IPS-18c (cell line): Measurements from ENCODE around the gene UFL1.
A peak's percentile ranks its signal among the peaks of the same experiment; 100 is the strongest.
"Not testable (repeated sequence)": the region's sequence is repeated elsewhere in the genome, so short reads cannot be mapped to it uniquely, and the experiment has no call there.

ENCODE experiments used
- H3K4me3 ChIP-seq: 2 replicates; pipeline ENCODE4 v1.7.0; 2013; ENCODE audit warnings: low read depth, mild to moderate bottlenecking, low read length, moderate library complexity; ENCODE audit not compliant: insufficient read depth
- H3K9me3 ChIP-seq: one replicate; pipeline ENCODE4 v1.6.1; 2013; ENCODE audit warnings: mild to moderate bottlenecking, low read length, moderate library complexity; ENCODE audit not compliant: control insufficient read depth, insufficient read depth

UFL1 gene

DNA sequence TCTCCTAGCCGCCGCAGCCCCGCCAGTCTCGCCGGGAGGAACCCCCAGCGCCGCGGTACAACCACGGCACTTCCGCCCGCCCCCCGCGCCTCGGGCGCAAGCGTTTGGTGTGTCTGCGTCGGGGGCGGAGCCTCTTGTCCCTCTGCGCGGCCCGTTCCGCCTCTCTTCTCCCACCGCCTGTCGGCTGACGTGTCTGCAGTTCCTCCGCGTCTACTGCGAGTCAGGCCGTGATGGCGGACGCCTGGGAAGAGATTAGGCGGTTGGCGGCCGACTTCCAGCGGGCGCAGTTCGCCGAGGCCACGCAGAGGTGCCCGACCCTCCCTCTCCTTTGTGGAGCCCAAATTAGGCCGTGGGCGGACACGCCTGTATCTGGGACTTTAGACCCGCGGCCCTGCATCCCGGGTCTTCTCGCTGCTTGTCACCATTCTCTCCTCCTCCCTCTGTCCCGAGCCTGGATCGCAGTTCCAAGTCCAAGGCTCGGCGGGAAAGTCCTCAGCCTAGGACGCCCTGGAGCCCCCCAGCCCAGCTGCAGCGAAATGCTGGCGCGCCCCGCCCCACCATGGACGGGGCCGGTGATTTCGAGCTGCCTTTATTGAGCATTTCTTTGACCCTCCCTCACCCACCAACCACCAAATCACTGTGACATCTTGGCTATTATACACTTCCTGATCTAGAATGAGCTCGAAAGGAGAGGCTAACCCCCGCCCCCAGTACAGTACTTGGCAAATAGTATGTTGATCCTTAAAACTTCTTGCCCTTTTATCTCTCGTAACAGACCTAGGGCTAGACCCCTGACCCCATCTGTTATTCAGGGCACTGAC is at the start of gene UFL1:
TSS of gene UFL1 (plus strand) at position 163 of the 821 bp plus-strand sequence. CDS start at position 231, 68 bp downstream.
- no peaks in the 10 kb centered on the region for H3K9me3 ChIP-seq
- peak within 1 kb of the TSS; percentile 84 for H3K4me3 ChIP-seq

DNA sequence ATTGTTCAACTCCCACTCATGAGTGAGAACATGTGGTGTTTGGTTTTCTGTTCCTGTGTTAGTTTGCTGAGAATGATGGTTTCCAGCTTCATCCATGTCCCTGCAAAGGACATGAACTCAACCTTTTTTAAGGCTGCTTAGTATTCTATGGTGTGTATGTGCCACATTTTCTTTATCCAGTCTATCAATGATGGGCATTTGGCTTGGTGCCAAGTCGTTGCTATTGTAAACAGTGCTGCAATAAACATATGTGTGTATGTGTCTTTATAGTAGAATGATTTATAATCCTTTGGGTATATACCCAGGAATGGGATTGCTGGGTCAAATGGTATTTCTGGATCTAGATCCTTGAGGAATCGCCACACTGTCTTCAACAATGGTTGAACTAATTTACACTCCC is 49.3 kb upstream of the UFL1 start:
- H3K9me3 ChIP-seq, H3K4me3 ChIP-seq: not testable (repeated sequence)

DNA sequence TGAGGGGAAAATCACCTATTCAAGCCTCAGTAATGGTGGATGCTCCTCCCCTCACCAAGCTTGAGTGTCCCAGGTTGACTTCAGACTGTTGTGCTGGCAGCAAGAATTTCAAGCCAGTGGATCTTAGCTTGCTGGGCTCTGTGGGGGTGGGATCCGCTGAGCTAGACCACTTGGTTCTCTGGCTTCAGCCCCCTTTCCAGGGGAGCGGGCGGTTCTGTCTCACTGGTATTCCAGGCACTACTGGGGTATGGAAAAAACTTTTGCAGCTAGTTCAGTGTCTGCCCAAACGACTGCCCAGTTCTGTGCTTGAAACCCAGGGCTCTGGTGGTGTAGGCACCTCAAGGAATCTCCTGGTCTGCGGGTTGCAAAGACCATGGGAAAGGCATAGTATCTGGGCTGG is 42.9 kb upstream of the UFL1 start:
- H3K4me3 ChIP-seq, result no peak overlapping the region
- no peaks in the 10 kb centered on the region for H3K9me3 ChIP-seq

DNA sequence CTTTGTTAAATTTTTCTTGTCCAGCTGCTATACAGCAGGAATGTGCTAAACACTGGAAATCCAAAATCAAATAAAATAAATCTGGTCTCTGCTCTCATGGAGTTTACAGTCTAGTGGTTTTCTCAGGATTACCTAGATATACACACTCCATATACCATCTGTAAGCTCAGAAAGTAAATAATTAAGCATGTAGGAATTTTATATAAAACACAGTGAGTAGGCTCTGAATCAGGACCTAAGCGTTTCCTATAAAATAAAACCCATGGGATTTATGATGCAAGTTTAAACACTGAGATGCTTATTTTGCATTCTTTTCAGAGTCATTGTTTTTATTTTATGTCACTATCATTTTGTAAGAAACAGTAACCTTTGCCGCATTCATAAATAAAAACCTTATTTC is 29.7 kb upstream of the UFL1 start:
- no peak overlapping the region for H3K4me3 ChIP-seq
- peaks cover 5% of the 10 kb centered on the region for H3K9me3 ChIP-seq

DNA sequence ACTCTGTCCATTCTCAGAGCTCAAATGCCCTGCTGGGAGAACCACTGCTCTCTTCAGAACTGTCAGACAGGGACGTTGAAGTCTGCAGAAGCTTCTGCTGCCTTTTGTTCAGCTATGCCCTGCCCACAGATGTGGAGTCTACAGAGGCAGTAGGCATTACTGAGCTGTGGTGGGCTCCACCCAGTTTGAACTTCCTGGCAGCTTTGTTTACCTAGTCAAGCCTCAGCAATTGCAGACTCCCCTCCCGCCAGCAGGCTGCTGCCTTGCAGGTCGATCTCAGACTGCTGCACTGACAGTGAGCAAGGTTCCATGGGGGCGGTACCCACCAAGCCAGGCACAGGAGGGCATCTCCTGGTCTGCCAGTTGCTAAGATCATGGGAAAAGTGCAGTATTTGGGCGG is 21.8 kb upstream of the UFL1 start:
- H3K4me3 ChIP-seq, result no peak overlapping the region
- peaks cover 5% of the 10 kb centered on the region for H3K9me3 ChIP-seq

DNA sequence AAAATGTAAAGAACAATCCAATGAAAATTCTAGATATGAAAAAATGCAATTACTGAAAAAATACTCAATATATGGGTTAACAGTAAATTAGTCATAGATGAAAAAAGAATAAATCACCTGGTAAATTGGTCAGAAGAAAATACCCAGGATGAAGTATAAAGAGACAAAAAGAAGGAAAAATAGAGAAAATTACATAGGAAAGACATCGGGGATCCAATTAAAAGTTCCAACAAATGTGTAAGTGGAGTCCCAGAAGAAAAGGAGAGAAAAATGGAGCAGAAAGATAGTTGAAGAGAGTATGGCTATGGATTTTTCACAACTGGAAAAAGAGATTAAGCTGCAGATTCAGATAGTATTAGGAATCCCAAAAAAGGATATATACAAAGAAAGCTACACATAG is 18.7 kb upstream of the UFL1 start:
- no peak overlapping the region for H3K4me3 ChIP-seq
- peaks cover 4% of the 10 kb centered on the region for H3K9me3 ChIP-seq

DNA sequence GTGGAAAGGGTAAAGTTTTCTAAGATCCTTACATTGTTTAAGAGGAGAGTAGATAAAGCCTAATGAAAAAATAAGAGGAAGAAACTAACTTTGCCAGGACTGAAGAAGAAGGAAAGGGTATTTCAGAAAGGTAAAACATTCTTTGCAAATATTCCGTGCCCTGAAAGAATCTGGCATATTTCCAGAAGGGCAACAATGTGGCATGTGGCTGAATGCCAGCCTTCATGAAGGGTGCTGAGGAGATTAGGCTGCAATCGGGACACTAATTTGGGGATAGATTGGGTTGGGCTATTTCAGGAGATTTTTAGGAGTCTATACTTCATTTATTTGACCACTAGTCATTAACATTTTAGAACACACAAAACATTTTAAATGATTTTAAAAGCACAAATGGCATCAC is 16.2 kb upstream of the UFL1 start:
- Histone ChIP-seq H3K9me3 (peaks cover 4% of the 10 kb centered on the region), H3K4me3 (no peak overlapping the region)

DNA sequence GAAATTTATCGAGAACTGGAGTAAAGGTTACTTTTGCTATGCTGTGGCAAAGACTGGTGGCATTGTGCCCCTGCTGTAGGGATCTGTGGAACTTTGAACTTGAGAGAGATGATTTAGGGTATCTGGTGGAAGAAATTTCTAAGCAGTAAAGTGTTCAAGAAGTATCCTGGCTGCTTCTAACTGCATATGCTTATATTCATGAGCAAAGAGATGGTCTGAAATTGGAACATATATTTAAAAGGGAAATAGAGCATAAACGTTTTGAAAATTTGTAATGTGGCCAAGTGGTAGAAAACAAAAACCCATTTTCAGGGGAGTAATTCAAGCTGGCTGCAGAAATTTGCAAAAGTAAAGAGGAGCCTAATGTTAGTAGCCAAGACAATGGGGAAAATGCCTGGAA is 12.3 kb upstream of the UFL1 start:
- Histone ChIP-seq H3K9me3 (peaks cover 4% of the 10 kb centered on the region), H3K4me3 (no peak overlapping the region)

DNA sequence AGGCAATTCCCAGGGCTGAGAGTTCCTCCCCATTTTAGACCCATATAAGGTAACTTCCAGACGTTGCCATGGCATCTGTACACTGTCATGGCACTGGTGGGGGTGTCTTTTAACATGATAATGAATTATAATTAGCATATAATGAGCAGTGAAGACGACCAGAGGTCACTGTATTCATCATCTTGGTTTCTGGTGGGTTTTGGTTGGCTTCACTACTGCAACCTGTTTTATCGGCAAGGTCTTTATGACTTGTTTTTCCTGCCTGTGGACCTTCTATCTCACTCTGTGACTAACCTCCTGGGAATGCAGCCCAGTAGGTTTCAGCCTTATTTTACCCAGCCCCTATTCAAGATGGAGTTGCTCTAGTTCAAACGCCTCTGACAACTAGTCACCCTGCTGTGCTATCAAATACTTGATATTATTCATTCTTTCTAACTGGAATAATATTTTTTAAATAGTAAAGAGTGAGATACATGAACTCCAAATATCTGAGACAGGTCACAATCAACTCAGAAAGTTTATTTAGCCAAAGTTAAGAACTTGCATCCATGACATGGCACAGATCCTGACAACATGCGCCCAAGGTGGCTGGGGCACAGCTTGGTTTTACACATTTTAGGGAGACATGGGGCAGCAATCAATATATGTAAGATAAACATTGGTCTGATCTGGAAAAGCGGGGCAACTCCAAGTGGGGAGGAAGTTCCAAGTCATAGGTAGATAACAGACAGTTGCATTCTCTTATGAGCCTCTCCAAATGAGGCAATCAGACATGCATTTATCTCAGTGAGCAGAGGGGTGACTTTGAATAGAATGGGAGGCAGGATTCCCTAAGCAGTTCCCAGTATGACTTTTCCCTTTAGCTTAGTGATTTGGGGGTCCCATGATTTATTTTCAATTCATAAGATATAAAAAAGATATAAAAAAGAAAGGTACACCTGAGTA is 1.2 kb upstream of the UFL1 start:
- peak overlapping the region; percentile 84; the same call in 1 of the 2 replicates for H3K4me3 ChIP-seq
- H3K9me3 ChIP-seq, result no peaks in the 10 kb centered on the region

DNA sequence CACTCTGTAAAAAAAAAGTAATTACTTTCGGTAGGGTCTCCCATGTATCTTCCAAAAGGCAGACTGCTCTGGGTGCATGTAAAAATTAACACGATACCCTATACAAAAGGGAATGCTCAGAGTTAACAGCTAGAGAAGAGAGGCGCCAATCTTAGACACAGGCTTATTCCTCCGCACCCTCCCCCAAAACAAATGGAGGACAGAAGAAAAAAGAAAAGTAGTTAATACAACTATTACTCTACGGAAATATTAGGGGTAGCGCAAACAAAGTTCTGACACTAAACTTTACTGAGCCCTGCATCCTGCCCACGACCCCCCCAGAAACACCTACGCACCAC is 331 bp upstream of the UFL1 start:
- H3K9me3 ChIP-seq, result no peaks in the 10 kb centered on the region
- H3K4me3 ChIP-seq, result peak overlapping the region; percentile 84

DNA sequence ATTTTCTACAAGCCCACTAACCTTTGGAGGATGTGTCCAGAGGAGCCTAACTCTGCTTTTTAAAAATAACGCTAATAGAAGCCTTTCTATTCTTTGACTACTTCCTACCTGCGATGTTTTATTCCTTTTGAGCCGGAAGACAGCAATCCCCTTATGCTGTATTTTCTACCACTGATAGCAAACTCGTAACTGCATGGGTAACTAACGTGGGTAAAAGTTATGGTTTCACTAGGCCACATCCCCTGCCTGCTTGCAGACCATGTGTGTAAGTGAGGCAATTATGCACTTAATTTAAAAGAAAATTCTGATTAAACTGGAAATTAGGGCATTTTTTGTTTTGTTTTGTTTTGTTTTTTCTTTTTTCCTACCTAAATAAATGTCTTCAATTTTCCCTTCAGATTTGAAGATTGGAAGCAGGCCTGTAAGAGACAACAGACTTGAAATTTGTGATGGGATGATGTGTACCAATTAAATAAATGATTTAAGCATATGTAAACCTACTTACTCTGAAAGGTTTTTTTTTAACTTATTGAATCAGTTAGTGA is 931 bp downstream of the UFL1 start:
- H3K4me3 ChIP-seq, result peak overlapping the region; percentile 84
- no peaks in the 10 kb centered on the region for H3K9me3 ChIP-seq

DNA sequence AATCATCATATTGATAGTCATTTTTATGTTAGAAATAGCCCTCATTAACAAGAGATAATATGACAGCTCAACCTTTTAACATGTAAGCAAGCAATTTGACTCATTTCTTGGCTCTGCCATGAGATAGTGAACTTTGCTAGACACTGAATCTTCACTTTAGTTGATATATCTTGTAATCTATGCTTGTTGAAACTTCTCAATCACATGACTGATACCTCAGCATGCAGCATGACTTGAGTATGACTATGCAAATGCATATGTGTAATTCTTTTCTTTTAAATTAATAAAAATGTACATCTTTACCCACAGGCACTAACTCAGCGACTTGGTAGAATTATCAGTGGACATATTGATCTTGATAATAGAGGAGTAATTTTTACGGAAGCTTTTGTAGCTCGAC is 6.6 kb downstream of the UFL1 start:
- no peak overlapping the region for H3K4me3 ChIP-seq
- H3K9me3 ChIP-seq, result no peaks in the 10 kb centered on the region

DNA sequence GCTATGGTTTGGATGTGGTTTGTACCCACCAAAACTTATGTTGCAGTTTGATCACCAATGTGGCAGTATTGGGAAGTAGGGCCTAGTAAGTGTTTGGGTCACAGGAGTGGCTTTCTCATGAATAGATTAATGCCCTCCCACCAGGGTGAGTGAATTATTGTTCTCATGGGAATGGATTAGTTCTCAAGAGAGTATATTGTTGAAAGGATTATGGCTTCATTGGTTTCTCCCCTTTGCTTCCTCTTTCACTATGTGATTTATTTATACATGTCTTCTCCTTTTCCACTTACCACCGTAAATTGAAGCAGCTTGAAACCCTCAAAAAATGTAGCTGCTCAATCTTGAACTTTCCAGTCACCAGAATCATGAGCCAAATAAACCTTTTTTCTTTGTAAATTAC is 10.8 kb downstream of the UFL1 start:
- no peak overlapping the region for H3K4me3 ChIP-seq

DNA sequence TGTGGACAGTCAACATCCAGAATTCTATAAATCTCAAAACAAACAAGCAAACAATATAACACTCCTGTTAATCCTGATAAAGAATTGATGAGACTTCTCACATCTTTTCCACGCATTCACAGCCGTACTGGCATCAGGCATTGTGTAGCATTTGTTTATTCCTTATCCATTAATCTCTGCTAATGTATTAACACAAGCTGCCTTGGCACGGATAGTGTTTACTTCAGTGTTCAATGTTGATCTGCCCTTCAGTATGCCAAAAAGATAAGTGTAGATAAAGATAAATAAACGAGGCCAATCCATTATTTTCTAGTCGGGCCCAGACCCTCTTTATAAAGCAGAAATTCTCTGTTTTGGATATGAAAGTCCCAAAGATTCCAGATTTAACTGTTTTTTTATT is 16.1 kb downstream of the UFL1 start:
- no peaks in the 10 kb centered on the region for H3K9me3 ChIP-seq

More for the DNA sequence above, 10.8 kb downstream of the UFL1 start:
- no peaks in the 10 kb centered on the region for H3K9me3 ChIP-seq

DNA sequence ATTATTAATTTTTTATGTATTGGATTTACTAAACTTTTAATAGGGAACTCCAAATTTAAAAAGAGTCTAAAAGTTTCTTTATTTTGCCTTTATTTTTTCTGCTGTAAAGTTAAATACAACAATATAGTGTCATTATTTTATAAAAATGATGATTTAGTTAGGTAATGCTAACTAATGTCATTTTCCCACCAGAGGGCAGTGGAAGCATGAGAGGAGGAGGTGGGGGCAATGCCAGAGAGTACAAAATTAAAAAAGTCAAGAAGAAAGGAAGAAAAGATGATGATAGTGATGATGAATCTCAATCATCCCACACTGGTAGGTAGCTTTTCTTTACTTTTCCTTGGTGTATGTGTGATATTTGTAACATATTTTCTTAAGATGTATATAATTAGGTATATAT is 21.1 kb downstream of the UFL1 start:
- H3K9me3 ChIP-seq, result no peaks in the 10 kb centered on the region

More for the DNA sequence above, 16.1 kb downstream of the UFL1 start:
- no peak overlapping the region for H3K4me3 ChIP-seq

DNA sequence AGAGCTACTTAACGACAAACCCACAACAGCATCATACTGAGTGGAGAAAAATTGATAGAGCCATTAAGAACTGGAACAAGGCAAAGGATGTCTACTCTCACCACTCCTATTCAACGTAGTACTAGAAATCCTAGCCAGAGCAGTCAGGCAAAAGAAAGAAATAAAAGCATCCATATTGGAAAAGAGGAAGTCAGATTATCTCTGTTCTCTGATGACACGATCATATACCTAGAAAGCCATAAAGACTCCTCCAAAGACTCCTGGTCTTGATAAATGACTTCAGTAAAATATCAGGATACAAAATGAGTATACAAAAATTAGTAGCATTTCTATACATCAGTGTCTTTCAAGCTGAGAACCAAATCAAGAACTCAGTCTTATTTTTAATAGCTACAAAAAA is 24.3 kb downstream of the UFL1 start:
- Histone ChIP-seq H3K4me3 (no peak overlapping the region), H3K9me3 (no peaks in the 10 kb centered on the region)

More for the DNA sequence above, 21.1 kb downstream of the UFL1 start:
- no peak overlapping the region for H3K4me3 ChIP-seq

DNA sequence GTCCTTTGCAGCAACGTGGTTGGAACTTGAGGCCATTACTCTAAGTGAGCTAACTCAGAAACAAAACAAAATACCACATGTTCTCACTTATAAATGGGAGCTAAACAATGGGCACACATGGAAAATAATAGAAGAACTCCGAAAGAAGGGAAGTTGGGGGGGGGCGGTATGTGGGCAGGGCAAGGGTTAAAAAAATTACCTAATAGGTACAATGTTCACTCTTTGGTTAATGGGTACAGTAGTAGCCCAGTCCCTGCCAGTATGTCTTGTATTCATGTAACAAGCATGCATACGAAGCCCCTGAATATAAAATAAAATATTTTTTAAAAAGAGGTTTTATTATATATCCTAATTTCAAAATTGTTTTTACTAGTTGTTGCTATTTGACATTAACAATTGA is 26.0 kb downstream of the UFL1 start:
- no peak overlapping the region for H3K4me3 ChIP-seq

DNA sequence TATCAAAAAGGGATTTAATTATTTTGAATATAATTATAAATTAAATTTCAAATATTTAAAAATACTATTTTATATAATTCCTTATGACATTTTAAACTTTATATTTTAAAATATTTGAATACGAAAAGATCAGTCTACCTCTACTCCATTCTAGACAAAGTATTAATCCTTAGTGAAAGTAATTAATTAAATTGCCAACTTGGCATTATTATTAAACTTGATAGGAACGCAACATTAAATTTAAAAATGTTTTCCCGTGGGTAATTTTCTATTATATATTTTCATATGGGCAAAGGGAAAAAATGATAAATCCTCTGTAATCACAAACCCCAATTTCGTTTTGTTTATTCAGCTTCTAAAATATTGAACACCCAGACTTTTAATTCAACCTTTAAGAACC is 33.0 kb downstream of the UFL1 start:
- no peak overlapping the region for H3K4me3 ChIP-seq

More for the DNA sequence above, 26.0 kb downstream of the UFL1 start:
- no peaks in the 10 kb centered on the region for H3K9me3 ChIP-seq

More for the DNA sequence above, 33.0 kb downstream of the UFL1 start:
- H3K9me3 ChIP-seq, result no peaks in the 10 kb centered on the region
